Kidney tubule cell (primary cell): Measurements from ENCODE around the gene PHAX.
"Not testable (repeated sequence)": the region's sequence is repeated elsewhere in the genome, so short reads cannot be mapped to it uniquely, and the experiment has no call there.

Source experiments
- DNase-seq: peaks from one replicate; pipeline ENCODE4 v3.0.0-alpha.2; 2018; ENCODE audit warnings: low spot score

Gene PHAX

GRCh38 chr5:126605525-126605924 lies 4.8 kb downstream of the PHAX start:
- DNase-seq, result no peak

GRCh38 chr5:126610160-126610559 lies 9.4 kb downstream of the PHAX start:
- DNase-seq, result no peak

GRCh38 chr5:126610616-126611015 lies 9.9 kb downstream of the PHAX start:
- DNase-seq, result no peak

- no peak for DNase-seq
Observed at GRCh38 chr5:126613941-126614592, 13.3 kb downstream of the PHAX start.

GRCh38 chr5:126615286-126615685 lies 14.5 kb downstream of the PHAX start:
- no peak for DNase-seq

- not testable (repeated sequence) for DNase-seq
Observed at GRCh38 chr5:126617603-126618002, 16.9 kb downstream of the PHAX start.

- DNase-seq, result no peak
Observed at GRCh38 chr5:126619781-126620180, 19.0 kb downstream of the PHAX start.

GRCh38 chr5:126624534-126624933 lies 23.8 kb downstream of the PHAX start:
- DNase-seq, result peak; percentile 85

- no peak for DNase-seq
Observed at GRCh38 chr5:126628102-126628501, 27.4 kb downstream of the PHAX start.

GRCh38 chr5:126631920-126632319 lies 31.2 kb downstream of the PHAX start:
- no peak for DNase-seq

GRCh38 chr5:126633552-126633951 lies 32.8 kb downstream of the PHAX start:
- no peak for DNase-seq

- DNase-seq, result no peak
Observed at GRCh38 chr5:126635585-126635984, 34.8 kb downstream of the PHAX start.

GRCh38 chr5:126636956-126637355 lies 36.2 kb downstream of the PHAX start:
- DNase-seq, result no peak

GRCh38 chr5:126640866-126641265 lies 40.1 kb downstream of the PHAX start:
- no peak for DNase-seq

- DNase-seq, result no peak
Observed at GRCh38 chr5:126641387-126641786, 40.6 kb downstream of the PHAX start.

- DNase-seq, result no peak
Observed at GRCh38 chr5:126645132-126645531, 44.4 kb downstream of the PHAX start.

- DNase-seq, result no peak
Observed at GRCh38 chr5:126647071-126647470, 46.3 kb downstream of the PHAX start.

- no peak for DNase-seq
Observed at GRCh38 chr5:126648471-126648870, 47.7 kb downstream of the PHAX start.

GRCh38 chr5:126649057-126649456 lies 48.3 kb downstream of the PHAX start:
- not testable (repeated sequence) for DNase-seq

GRCh38 chr5:126649709-126650108 lies 49.0 kb downstream of the PHAX start:
- not testable (repeated sequence) for DNase-seq

GRCh38 chr5:126650463-126650862 lies 49.7 kb downstream of the PHAX start:
- no peak for DNase-seq

GRCh38 chr5:126651013-126651577 lies 50.3 kb downstream of the PHAX start:
- no peak for DNase-seq

- peak; percentile 58 for DNase-seq
Observed at GRCh38 chr5:126656401-126657007, 55.8 kb downstream of the PHAX start.

- DNase-seq, result no peak
Observed at GRCh38 chr5:126658561-126658960, 57.8 kb downstream of the PHAX start.
